IMR-90 (cell line): ENCODE data around the gene GRM4. TPM values are rescaled to one million over a fixed set of nuclear protein-coding genes. Genes with fewer than 3 reads are reported as not detected.

Experiments used
- ATAC-seq: fragments of 200-7000 bp; cut with Tn5 transposase; 2 replicates; pipeline ENCODE4 v1.9.1; 2020; ENCODE audit warnings: low read depth, mild to moderate bottlenecking, moderate library complexity
- BruUV-seq: library from RNA; stranded (reverse); fragments of 400-500 nt; replicated peaks from 2 replicates; lab custom pipeline; 2021; lab: Mats Ljungman, UMichigan
- CTCF ChIA-PET: fragments of 300-600 bp; formaldehyde crosslinking; extraction: SDS; loops from one replicate; lab custom pipeline; 2021; ENCODE audit warnings: antibody characterized with exemption; lab: Yijun Ruan, JAX
- POLR2A ChIA-PET: fragments of 300-600 bp; sonication (Branson Sonifier 250); formaldehyde crosslinking; loops from one replicate; lab custom pipeline; 2022; ENCODE audit warnings: antibody characterized with exemption; ENCODE audit not compliant: unreplicated experiment; lab: Charles Lee
- DNase-seq: peaks from one replicate; pipeline ENCODE4 v3.0.0; 2013
- H2AFZ ChIP-seq: replicated peaks from 2 replicates; pipeline ENCODE3; 2013; ENCODE audit warnings: low read length, mild to moderate bottlenecking; ENCODE audit not compliant: poor library complexity
- H2AK5ac ChIP-seq: 2 replicates; pipeline ENCODE4 v1.6.1; 2013; ENCODE audit warnings: low read depth, low read length, inconsistent platforms
- H2AK9ac ChIP-seq: replicated peaks from 2 replicates; pipeline ENCODE3; 2013; ENCODE audit warnings: mild to moderate bottlenecking, low read depth, low read length, moderate library complexity; ENCODE audit not compliant: poor library complexity
- H2BK120ac ChIP-seq: 2 replicates; pipeline ENCODE4 v1.6.1; 2013; ENCODE audit warnings: low read depth, low read length, inconsistent platforms
- H2BK15ac ChIP-seq: 3 replicates; pipeline ENCODE4 v1.6.1; 2013; ENCODE audit warnings: low read depth, low read length, inconsistent platforms
- H2BK20ac ChIP-seq: 2 replicates; pipeline ENCODE4 v1.6.1; 2013; ENCODE audit warnings: low read depth, mild to moderate bottlenecking, inconsistent platforms, low read length, moderate library complexity
- H2BK5ac ChIP-seq: 2 replicates; pipeline ENCODE4 v1.6.1; 2013; ENCODE audit warnings: mild to moderate bottlenecking, low read depth, low read length, inconsistent platforms; ENCODE audit not compliant: poor library complexity, severe bottlenecking
- H3K14ac ChIP-seq: replicated peaks from 2 replicates; pipeline ENCODE4 v1.6.1; 2013; ENCODE audit warnings: low read depth, low read length, inconsistent platforms
- H3K18ac ChIP-seq: 2 replicates; pipeline ENCODE4 v1.6.1; 2013; ENCODE audit warnings: low read depth, low read length, control low read depth
- H3K23ac ChIP-seq: 2 replicates; pipeline ENCODE4 v1.6.1; 2013; ENCODE audit warnings: low read depth, low read length, inconsistent platforms
- H3K27ac ChIP-seq: 2 replicates; pipeline ENCODE4 v1.5.1; 2013; ENCODE audit warnings: mild to moderate bottlenecking, control low read depth, low read length; ENCODE audit not compliant: insufficient read depth
- H3K27me3 ChIP-seq: 2 replicates; pipeline ENCODE4 v1.6.1; 2013; ENCODE audit warnings: low read length; ENCODE audit not compliant: control insufficient read depth, insufficient read depth
- H3K36me3 ChIP-seq: 2 replicates; pipeline ENCODE4 v1.6.1; 2013; ENCODE audit warnings: low read length, mixed read lengths; ENCODE audit not compliant: control insufficient read depth, insufficient read depth
- H3K4ac ChIP-seq: 2 replicates; pipeline ENCODE4 v1.6.1; 2013; ENCODE audit warnings: low read depth, low read length, inconsistent platforms
- H3K4me1 ChIP-seq: 2 replicates; pipeline ENCODE4 v1.6.1; 2013; ENCODE audit warnings: low read length, mixed read lengths; ENCODE audit not compliant: control insufficient read depth, insufficient read depth
- H3K4me2 ChIP-seq: 2 replicates; pipeline ENCODE4 v1.6.1; 2013; ENCODE audit warnings: low read depth, mild to moderate bottlenecking, control low read depth, low read length, moderate library complexity
- H3K4me3 ChIP-seq: 2 replicates; pipeline ENCODE4 v1.5.1; 2013; ENCODE audit warnings: low read depth, mild to moderate bottlenecking, control low read depth, low read length, moderate library complexity; ENCODE audit not compliant: insufficient read depth
- H3K56ac ChIP-seq: 2 replicates; pipeline ENCODE4 v1.6.1; 2013; ENCODE audit warnings: low read length, inconsistent platforms; ENCODE audit not compliant: insufficient read depth; ENCODE audit errors: extremely low read depth
- H3K79me1 ChIP-seq, 2 experiments: 2 replicates each; pipeline ENCODE4 v1.6.1; 2013; ENCODE audit warnings: low read length in 2 of 2, inconsistent platforms in 1 of 2, low read depth in 1 of 2
- H3K9ac ChIP-seq: 2 replicates; pipeline ENCODE4 v1.6.1; 2013; ENCODE audit warnings: low read depth, low read length, control low read depth
- H3K9me1 ChIP-seq: 2 replicates; pipeline ENCODE4 v1.6.1; 2013; ENCODE audit warnings: low read length, inconsistent platforms; ENCODE audit not compliant: insufficient read depth
- H3K9me3 ChIP-seq: 2 replicates; pipeline ENCODE4 v1.6.1; 2013; ENCODE audit warnings: low read length; ENCODE audit not compliant: control insufficient read depth, insufficient read depth
- H4K20me1 ChIP-seq: 2 replicates; pipeline ENCODE4 v1.6.1; 2013; ENCODE audit warnings: low read length, inconsistent platforms; ENCODE audit not compliant: insufficient read depth
- H4K5ac ChIP-seq: 2 replicates; pipeline ENCODE4 v1.6.1; 2013; ENCODE audit warnings: mild to moderate bottlenecking, low read depth, low read length, control low read depth
- H4K8ac ChIP-seq, 2 experiments: 2 replicates each; pipeline ENCODE4 v1.6.1; 2013; ENCODE audit warnings: low read depth in 2 of 2, low read length in 2 of 2, control low read depth in 1 of 2, inconsistent platforms in 1 of 2
- H4K91ac ChIP-seq: 2 replicates; pipeline ENCODE4 v1.6.1; 2013; ENCODE audit warnings: low read depth, low read length, inconsistent platforms; ENCODE audit not compliant: insufficient read depth
- BHLHE40 ChIP-seq: fragments of 150-350 bp; IDR thresholded peaks from 2 replicates; pipeline ENCODE4 v1.6.1; 2016; ENCODE audit warnings: mild to moderate bottlenecking, low read depth, low read length
- CHD1 ChIP-seq: IDR thresholded peaks from 2 replicates; pipeline ENCODE4 v1.6.1; 2012; ENCODE audit warnings: low read depth, low read length, improper control_type of control experiment
- ELK1 ChIP-seq: fragments of 150-350 bp; IDR thresholded peaks from 2 replicates; pipeline ENCODE4 v1.6.1; 2016; ENCODE audit warnings: low read depth, mild to moderate bottlenecking, low read length, moderate library complexity, borderline replicate concordance
- FOS ChIP-seq: fragments of 150-350 bp; IDR thresholded peaks from 2 replicates; pipeline ENCODE4 v1.6.1; 2016; ENCODE audit warnings: low read depth, low read length
- MAFK ChIP-seq: IDR thresholded peaks from 2 replicates; pipeline ENCODE4 v1.6.1; 2012; ENCODE audit warnings: low read depth, low read length, improper control_type of control experiment
- MAZ ChIP-seq: IDR thresholded peaks from 2 replicates; pipeline ENCODE4 v1.6.1; 2012; ENCODE audit warnings: low read depth, mild to moderate bottlenecking, low read length, improper control_type of control experiment, moderate library complexity, borderline replicate concordance
- MXI1 ChIP-seq: IDR thresholded peaks from 2 replicates; pipeline ENCODE4 v1.6.1; 2012; ENCODE audit warnings: low read depth, mild to moderate bottlenecking, low read length, moderate library complexity, borderline replicate concordance
- NFE2L2 ChIP-seq: fragments of 150-350 bp; IDR thresholded peaks from 2 replicates; pipeline ENCODE4 v1.6.1; 2016; ENCODE audit warnings: low read depth, mild to moderate bottlenecking, low read length
- POLR2A ChIP-seq: IDR thresholded peaks from 2 replicates; pipeline ENCODE4 v1.6.1; 2012; ENCODE audit warnings: mild to moderate bottlenecking, low read depth, low read length
- RAD21 ChIP-seq: IDR thresholded peaks from 2 replicates; pipeline ENCODE4 v1.6.1; 2012; ENCODE audit warnings: low read length, improper control_type of control experiment
- RCOR1 ChIP-seq: IDR thresholded peaks from 2 replicates; pipeline ENCODE4 v1.6.1; 2012; ENCODE audit warnings: mild to moderate bottlenecking, low read length, improper control_type of control experiment; ENCODE audit not compliant: insufficient replicate concordance
- RFX5 ChIP-seq: IDR thresholded peaks from 2 replicates; pipeline ENCODE4 v1.8.0; 2012; ENCODE audit warnings: low read depth, mild to moderate bottlenecking, low read length, moderate library complexity
- USF2 ChIP-seq: fragments of 150-350 bp; IDR thresholded peaks from 2 replicates; pipeline ENCODE4 v1.6.1; 2017; ENCODE audit warnings: mild to moderate bottlenecking, antibody characterized with exemption, low read length, low read depth
- WGBS, 2 experiments: methylation state at CpG; one replicate each; pipeline versions ENCODE4 v1.1.5 to v1.1.7; 2013; ENCODE audit warnings: missing lambda C conversion rate in 2 of 2; ENCODE audit not compliant: insufficient read length in 1 of 2; ENCODE audit errors: extremely low coverage in 2 of 2; 5-methylcytosine and 5-hydroxymethylcytosine counted together
- dilution Hi-C: fragments of 300-500 bp; cut with HindIII; formaldehyde crosslinking; loops from one replicate; pipeline ENCODE4 v1.14.3; 2018; ENCODE audit warnings: low sequenced_read_pairs; ENCODE audit not compliant: unreplicated experiment
- in situ Hi-C: fragments of 300-500 bp; cut with MboI; formaldehyde crosslinking; loops from 3 replicates; pipeline ENCODE4 v1.14.3; 2019; ENCODE audit warnings: low sequenced_read_pairs, inconsistent platforms, mixed read lengths
- intact Hi-C: fragments of 100-400 bp; cut with micrococcal nuclease; formaldehyde crosslinking; loops from 2 replicates; pipeline ENCODE4 v1.10.0; 2022
- polyA plus RNA-seq, 3 experiments: library from polyadenylated mRNA; depleted of rRNA; stranded (reverse); fragments of >200 nt; gene quantifications; 2 replicates each; pipeline ENCODE4 v1.2.3, GENCODE V29; 2012; ENCODE audit warnings: low replicate concordance in 1 of 3
- total RNA-seq: library from RNA; depleted of rRNA; stranded (reverse); fragments of >200 nt; gene quantifications from 2 replicates; pipeline ENCODE4 v1.2.3, GENCODE V29; 2012
- TF ChIP-seq, protein P1 (sequence below): conservative IDR thresholded peaks from 2 replicates; pipeline ENCODE4 v1.5.1; 2012; ENCODE audit warnings: mild to moderate bottlenecking, low read depth, low read length, improper control_type of control experiment

The GRM4 gene
- total and polyA plus RNA-seq, 2 of the 4 experiments (the other 2 are of a cell fraction), result 0.02 TPM; not detected in 1

DNA sequence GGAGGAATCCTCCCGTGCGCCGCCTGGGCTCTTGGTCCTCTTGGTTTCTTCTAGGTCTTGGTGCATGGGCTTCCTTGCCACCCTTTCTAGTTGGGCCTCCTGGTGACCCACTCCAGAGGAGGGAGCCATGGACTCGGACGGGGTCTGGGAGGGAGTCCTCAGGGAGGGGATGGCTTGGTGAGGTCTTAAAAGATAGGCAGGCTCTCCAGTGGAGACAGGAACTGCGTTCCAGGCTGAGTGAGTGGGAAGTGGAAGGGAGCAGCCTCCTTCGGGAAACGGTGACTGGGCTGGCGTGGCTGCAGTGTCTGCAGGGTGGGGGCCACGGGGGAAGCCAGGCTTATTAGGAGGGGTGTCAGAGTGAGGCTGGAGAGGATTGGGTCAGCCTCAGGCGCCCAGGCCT lies 152.8 kb downstream of the GRM4 start:
- H3K27ac ChIP-seq, result no peak overlapping the region
- H2BK20ac ChIP-seq, result no peak overlapping the region
- no peak overlapping the region for H2AK9ac ChIP-seq
- H2AK5ac ChIP-seq, result no peak overlapping the region
- H3K14ac ChIP-seq, result no peak overlapping the region
- H3K9me1 ChIP-seq, result no peaks in the 10 kb centered on the region
- no peaks in the 10 kb centered on the region for H4K20me1 ChIP-seq
- CTCF ChIA-PET, result no interaction called here
- H3K79me1 ChIP-seq, result no peaks in the 10 kb centered on the region
- no peaks in the 10 kb centered on the region for H3K4me1 ChIP-seq
- H3K4me3 ChIP-seq, result no peak overlapping the region
- no peak overlapping the region for H2BK15ac ChIP-seq
- no peak overlapping the region for H3K56ac ChIP-seq
- in situ Hi-C loops, result no loop called here
- H3K9ac ChIP-seq, result no peak overlapping the region
- TF ChIP-seq ELK1 (no peak), RFX5 (no peak), MAZ (no peak), NFE2L2 (no peak), RAD21 (no peak), MXI1 (no peak), RCOR1 (no peak), USF2 (no peak), MAFK (no peak), POLR2A (no peak), FOS (no peak), BHLHE40 (no peak), CHD1 (no peak)
- TF ChIP-seq, protein P1, sequence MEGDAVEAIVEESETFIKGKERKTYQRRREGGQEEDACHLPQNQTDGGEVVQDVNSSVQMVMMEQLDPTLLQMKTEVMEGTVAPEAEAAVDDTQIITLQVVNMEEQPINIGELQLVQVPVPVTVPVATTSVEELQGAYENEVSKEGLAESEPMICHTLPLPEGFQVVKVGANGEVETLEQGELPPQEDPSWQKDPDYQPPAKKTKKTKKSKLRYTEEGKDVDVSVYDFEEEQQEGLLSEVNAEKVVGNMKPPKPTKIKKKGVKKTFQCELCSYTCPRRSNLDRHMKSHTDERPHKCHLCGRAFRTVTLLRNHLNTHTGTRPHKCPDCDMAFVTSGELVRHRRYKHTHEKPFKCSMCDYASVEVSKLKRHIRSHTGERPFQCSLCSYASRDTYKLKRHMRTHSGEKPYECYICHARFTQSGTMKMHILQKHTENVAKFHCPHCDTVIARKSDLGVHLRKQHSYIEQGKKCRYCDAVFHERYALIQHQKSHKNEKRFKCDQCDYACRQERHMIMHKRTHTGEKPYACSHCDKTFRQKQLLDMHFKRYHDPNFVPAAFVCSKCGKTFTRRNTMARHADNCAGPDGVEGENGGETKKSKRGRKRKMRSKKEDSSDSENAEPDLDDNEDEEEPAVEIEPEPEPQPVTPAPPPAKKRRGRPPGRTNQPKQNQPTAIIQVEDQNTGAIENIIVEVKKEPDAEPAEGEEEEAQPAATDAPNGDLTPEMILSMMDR, result no peak
- H2BK120ac ChIP-seq, result no peak overlapping the region
- H4K8ac ChIP-seq, result no peak overlapping the region
- dilution Hi-C loops, result no loop called here
- no peak for ATAC-seq
- no peak overlapping the region for H2BK5ac ChIP-seq
- POLR2A ChIA-PET, result no interaction called here
- H3K4me2 ChIP-seq, result no peak overlapping the region
- H2AFZ ChIP-seq, result no peak overlapping the region
- H3K36me3 ChIP-seq, result no peaks in the 10 kb centered on the region
- no peaks in the 10 kb centered on the region for H3K9me3 ChIP-seq
- no peak for DNase-seq
- H4K91ac ChIP-seq, result no peak overlapping the region
- intact Hi-C loops, result no loop called here
- H3K4ac ChIP-seq, result no peak overlapping the region
- H3K27me3 ChIP-seq, result peaks cover 34% of the 10 kb centered on the region
- no TSS peak for BruUV-seq
- H4K5ac ChIP-seq, result no peak overlapping the region
- no peak overlapping the region for H3K18ac ChIP-seq
- 75% methylated on average over 4 of the region's 11 CpGs; no CpG with 5 or more reads in 1 of the 2 experiments for WGBS, 2 experiments
- H3K23ac ChIP-seq, result no peak overlapping the region
